ENCODE results near the gene BRME1. TPM values are rescaled to one million over a fixed set of nuclear protein-coding genes. Genes with fewer than 3 reads are reported as not detected.

BRME1 gene
- polyA plus RNA-seq, 2 of the 4 experiments (the other 2 are of a cell fraction): 0.12 to 1.2 TPM

DNA sequence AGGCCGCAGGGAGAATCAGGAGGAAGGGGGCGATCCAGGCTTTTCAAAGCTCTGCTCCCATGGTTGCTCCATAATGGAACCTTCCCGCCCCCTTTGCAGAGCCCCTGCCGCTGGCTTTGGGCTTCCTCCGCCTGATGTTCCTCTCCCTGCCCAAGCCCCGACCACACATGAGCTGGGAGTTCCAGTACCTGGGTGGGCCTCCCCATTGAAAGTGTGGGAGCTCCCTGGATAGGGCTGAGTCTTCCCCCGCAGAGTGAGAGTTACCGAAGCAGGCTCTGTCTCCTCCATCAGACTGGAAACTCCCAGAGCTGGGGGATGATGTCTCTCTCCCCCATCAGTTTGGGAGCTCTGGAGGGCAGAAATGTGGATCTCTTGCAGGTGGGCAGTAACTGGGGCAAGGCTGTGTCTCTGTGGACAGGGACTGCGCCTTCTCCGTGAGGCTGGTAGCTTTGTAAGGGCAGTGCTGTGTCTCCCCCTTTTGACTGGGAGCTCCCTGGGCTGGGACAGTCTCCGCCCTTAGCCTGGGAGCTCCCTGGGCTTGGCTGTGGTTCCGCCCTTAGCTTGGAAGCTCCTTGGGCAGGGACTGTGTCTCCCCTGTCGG lies 47.1 kb upstream of the BRME1 start:
- peak overlapping the region; percentile 98 for H3K4me2 ChIP-seq
- TF ChIP-seq ZNF302 (CRISPR knock-in tag; IDR thresholded peaks at IDR 0.05): no peak
- TF ChIP-seq SREBF2 (IDR thresholded peaks at IDR 0.05): no peak
- no peak for TF ChIP-seq FOSL2 (IDR thresholded peaks at IDR 0.05)
- TF ChIP-seq FOSL2 (CRISPR knock-in tag; IDR thresholded peaks at IDR 0.05): no peak
- TF ChIP-seq CBX8 (IDR thresholded peaks at IDR 0.05): no peak
- TF ChIP-seq GATA3 (IDR thresholded peaks at IDR 0.05; ENCODE audit: borderline replicate concordance): no peak
- TF ChIP-seq RAD21 (conservative IDR thresholded peaks at IDR 0.05 in 1 of 2, IDR thresholded peaks at IDR 0.05 in 1 of 2): peak in 1 of 2 experiments; percentile 27; a peak in 1 of 5 replicates
- TF ChIP-seq ZFP36 (IDR thresholded peaks at IDR 0.05; ENCODE audit: borderline replicate concordance, partially characterized antibody): peak; percentile 27
- TF ChIP-seq, protein P1, sequence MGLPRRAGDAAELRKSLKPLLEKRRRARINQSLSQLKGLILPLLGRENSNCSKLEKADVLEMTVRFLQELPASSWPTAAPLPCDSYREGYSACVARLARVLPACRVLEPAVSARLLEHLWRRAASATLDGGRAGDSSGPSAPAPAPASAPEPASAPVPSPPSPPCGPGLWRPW (IDR thresholded peaks at IDR 0.05): no peak
- TF ChIP-seq EHMT2 (IDR thresholded peaks at IDR 0.05; ENCODE audit: low read depth): no peak
- TF ChIP-seq, protein P2, sequence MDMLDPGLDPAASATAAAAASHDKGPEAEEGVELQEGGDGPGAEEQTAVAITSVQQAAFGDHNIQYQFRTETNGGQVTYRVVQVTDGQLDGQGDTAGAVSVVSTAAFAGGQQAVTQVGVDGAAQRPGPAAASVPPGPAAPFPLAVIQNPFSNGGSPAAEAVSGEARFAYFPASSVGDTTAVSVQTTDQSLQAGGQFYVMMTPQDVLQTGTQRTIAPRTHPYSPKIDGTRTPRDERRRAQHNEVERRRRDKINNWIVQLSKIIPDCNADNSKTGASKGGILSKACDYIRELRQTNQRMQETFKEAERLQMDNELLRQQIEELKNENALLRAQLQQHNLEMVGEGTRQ (IDR thresholded peaks at IDR 0.05): no peak
- TF ChIP-seq ZC3H11A (IDR thresholded peaks at IDR 0.05): no peak
- no peak for TF ChIP-seq HDAC2 (IDR thresholded peaks at IDR 0.05)
- TF ChIP-seq KDM1A (IDR thresholded peaks at IDR 0.05; ENCODE audit: low read depth): no peak
- peak; percentile 35 to 53 for DNase-seq (ENCODE audit: low read depth in 1 of 2, low spot score in 1 of 2)
- ATAC-seq: peak; percentile 48 to 67
- ChIA-PET CTCF (interaction anchor here (1.3 to 2.3 kb wide), 5 partner anchors 8 to 122 kb away, joined by 3 to 6 read pairs (median 3); partner anchors contain the start of gene MISP3), POLR2A (interaction anchor here (0.8 kb wide), 1 partner anchor 8 kb away, joined by 3 read pairs; no protein-coding TSS in a partner anchor)
- FAIRE-seq: no peak
- peaks cover 8% of the 10 kb centered on the region; the same call in 1 of the 3 replicates for H3K4me1 ChIP-seq
- peak overlapping the region; percentile 85 for H3K4me3 ChIP-seq
- 0% methylated on average over 3 of the region's 13 CpGs for WGBS (ENCODE audit: missing lambda C conversion rate)
- no peaks in the 10 kb centered on the region for H3K9me3 ChIP-seq
- peak overlapping the region; percentile 93 to 98 for H3K27ac ChIP-seq

DNA sequence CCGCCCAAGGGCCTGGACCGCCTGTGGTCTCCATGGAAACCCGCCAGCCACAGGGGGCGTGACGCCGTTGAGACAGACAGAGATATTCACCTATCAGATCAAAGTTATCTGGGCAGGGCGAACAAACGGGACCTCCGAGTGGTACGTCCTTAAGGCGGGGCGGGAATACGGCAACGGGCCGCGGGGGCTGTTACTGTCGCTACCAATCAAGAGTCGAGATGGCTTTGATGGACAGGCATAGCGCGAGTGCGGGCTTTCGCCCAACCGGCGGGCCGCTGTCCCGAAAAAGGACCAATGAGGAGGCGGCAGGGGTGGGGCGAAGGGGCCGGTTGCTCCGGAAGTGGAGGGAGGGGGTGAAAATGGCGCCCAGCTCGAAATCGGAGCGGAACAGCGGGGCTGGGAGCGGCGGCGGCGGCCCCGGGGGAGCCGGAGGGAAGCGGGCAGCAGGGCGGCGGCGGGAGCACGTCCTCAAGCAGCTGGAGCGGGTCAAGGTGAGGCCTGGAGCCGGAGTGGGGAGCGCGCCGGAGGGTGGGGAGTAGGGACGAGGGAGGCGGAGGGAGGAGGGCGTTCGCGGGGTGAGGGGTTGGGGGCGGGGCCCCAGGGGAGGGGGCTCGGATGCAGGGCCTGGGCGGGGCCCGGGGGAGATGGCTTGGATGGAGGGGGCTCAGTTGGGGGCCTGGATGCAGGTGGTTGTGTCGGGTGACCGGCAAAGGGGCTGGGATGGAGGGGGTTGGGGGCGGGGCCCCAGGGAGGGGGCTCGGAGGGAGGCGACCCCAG lies 46.4 kb upstream of the BRME1 start, which contains the start of gene DCAF15:
TSS of gene DCAF15 (plus strand) at position 356 of the 777 bp plus-strand sequence. CDS start at position 360, 4 bp downstream.
- ChIA-PET POLR2A (interaction anchor here (0.7 to 0.8 kb wide), 2 partner anchors 9 to 82 kb away, joined by 3 to 4 read pairs; no protein-coding TSS in a partner anchor), CTCF (interaction anchor here (1.3 to 1.4 kb wide), 3 partner anchors 9 to 123 kb away, joined by 3 to 4 read pairs (median 3); no protein-coding TSS in a partner anchor)
- FAIRE-seq: no peak
- H3K9me3 ChIP-seq: no peaks in the 10 kb centered on the region
- TF ChIP-seq, protein P3, sequence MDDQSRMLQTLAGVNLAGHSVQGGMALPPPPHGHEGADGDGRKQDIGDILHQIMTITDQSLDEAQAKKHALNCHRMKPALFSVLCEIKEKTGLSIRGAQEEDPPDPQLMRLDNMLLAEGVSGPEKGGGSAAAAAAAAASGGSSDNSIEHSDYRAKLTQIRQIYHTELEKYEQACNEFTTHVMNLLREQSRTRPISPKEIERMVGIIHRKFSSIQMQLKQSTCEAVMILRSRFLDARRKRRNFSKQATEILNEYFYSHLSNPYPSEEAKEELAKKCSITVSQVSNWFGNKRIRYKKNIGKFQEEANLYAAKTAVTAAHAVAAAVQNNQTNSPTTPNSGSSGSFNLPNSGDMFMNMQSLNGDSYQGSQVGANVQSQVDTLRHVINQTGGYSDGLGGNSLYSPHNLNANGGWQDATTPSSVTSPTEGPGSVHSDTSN (IDR thresholded peaks at IDR 0.05): peak; percentile 97
- peak; percentile 45; the same call in 1 of the 2 replicates for TF ChIP-seq POLR2A (IDR thresholded peaks at IDR 0.05; ENCODE audit: low read length)
- TF ChIP-seq RFX5 (IDR thresholded peaks at IDR 0.05): peak; percentile 41; the same call in 1 of the 2 replicates
- TF ChIP-seq PHF8 (IDR thresholded peaks at IDR 0.05; ENCODE audit: borderline replicate concordance, low read depth): peak; percentile 28; the same call in 1 of the 2 replicates
- peak; percentile 34; the same call in 1 of the 2 replicates for TF ChIP-seq KDM5A (IDR thresholded peaks at IDR 0.05)
- TF ChIP-seq, protein P4, sequence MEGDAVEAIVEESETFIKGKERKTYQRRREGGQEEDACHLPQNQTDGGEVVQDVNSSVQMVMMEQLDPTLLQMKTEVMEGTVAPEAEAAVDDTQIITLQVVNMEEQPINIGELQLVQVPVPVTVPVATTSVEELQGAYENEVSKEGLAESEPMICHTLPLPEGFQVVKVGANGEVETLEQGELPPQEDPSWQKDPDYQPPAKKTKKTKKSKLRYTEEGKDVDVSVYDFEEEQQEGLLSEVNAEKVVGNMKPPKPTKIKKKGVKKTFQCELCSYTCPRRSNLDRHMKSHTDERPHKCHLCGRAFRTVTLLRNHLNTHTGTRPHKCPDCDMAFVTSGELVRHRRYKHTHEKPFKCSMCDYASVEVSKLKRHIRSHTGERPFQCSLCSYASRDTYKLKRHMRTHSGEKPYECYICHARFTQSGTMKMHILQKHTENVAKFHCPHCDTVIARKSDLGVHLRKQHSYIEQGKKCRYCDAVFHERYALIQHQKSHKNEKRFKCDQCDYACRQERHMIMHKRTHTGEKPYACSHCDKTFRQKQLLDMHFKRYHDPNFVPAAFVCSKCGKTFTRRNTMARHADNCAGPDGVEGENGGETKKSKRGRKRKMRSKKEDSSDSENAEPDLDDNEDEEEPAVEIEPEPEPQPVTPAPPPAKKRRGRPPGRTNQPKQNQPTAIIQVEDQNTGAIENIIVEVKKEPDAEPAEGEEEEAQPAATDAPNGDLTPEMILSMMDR (IDR thresholded peaks at IDR 0.05): no peak
- DNase-seq (ENCODE audit: low read depth in 1 of 2, low spot score in 1 of 2): peak; percentile 98 to 99
- H3K27ac ChIP-seq: peak within 1 kb of the TSS; percentile 93 to 98
- peaks cover 8% of the 10 kb centered on the region; the same call in 1 of the 3 replicates for H3K4me1 ChIP-seq
- peak within 1 kb of the TSS; percentile 98 for H3K4me2 ChIP-seq
- peak; percentile 96 to 98 for ATAC-seq
- 3% methylated on average over 27 of the region's 65 CpGs for WGBS (ENCODE audit: missing lambda C conversion rate)
- H3K4me3 ChIP-seq: peak within 1 kb of the TSS; percentile 85

Data from A549 (cell line).